CD14-positive monocyte (primary cell): ENCODE results near the gene MAP2K6. TPM values are rescaled to one million over a fixed set of nuclear protein-coding genes. Genes with fewer than 3 reads are reported as not detected.

ENCODE experiments used
- DNase-seq, 3 donors: peaks; one replicate each; pipeline ENCODE4 v3.0.0-alpha.2; 2011 to 2022
- H2AFZ ChIP-seq: 2 replicates; pipeline ENCODE4 v1.6.0; 2012; ENCODE audit warnings: mild to moderate bottlenecking, low read depth, low read length, inconsistent platforms; ENCODE audit not compliant: insufficient read depth, poor library complexity, severe bottlenecking
- H3K27ac ChIP-seq, 2 donors: 1 replicate in 1 of 2; 2 replicates in 1 of 2; pipeline ENCODE4 v1.5.1; 2012 to 2013; ENCODE audit warnings: low read length in 2 of 2, control low read depth in 1 of 2, inconsistent platforms in 1 of 2, low read depth in 1 of 2, mild to moderate bottlenecking in 1 of 2
- H3K27me3 ChIP-seq, 2 donors: one replicate each; pipeline versions ENCODE4 v1.6.0 to v1.6.1; 2011 to 2013; ENCODE audit warnings: low read length in 2 of 2; ENCODE audit not compliant: control insufficient read depth in 2 of 2, insufficient read depth in 2 of 2
- H3K36me3 ChIP-seq, 2 donors: replicated peaks in 1 of 2; 1 replicate in 1 of 2; 2 replicates in 1 of 2; pipeline versions ENCODE4 v1.5.1 to v1.6.1; 2012 to 2013; ENCODE audit warnings: low read length in 2 of 2, control low read depth in 1 of 2, inconsistent platforms in 1 of 2, mild to moderate bottlenecking in 1 of 2; ENCODE audit not compliant: insufficient read depth in 2 of 2, control insufficient read depth in 1 of 2
- H3K4me1 ChIP-seq, 2 donors: 1 replicate in 1 of 2; 2 replicates in 1 of 2; pipeline versions ENCODE4 v1.5.1 to v1.6.1; 2012 to 2013; ENCODE audit warnings: low read length in 2 of 2, control low read depth in 1 of 2, inconsistent platforms in 1 of 2, mild to moderate bottlenecking in 1 of 2, moderate library complexity in 1 of 2; ENCODE audit not compliant: insufficient read depth in 2 of 2, control insufficient read depth in 1 of 2
- H3K4me2 ChIP-seq: replicated peaks from 2 replicates; pipeline ENCODE3; 2012; ENCODE audit warnings: low read length, moderate library complexity, mild to moderate bottlenecking; ENCODE audit not compliant: poor library complexity, severe bottlenecking; ENCODE audit errors: extremely low read depth
- H3K4me3 ChIP-seq, 3 experiments: fragments of 200-600 bp in 1 of 3; sonication (generic) in 1 of 3; replicated peaks in 1 of 3; 1 replicate in 2 of 3; 2 replicates in 1 of 3; pipeline ENCODE4 v1.5.1; 2011 to 2013; ENCODE audit warnings: low read length in 3 of 3, mild to moderate bottlenecking in 3 of 3, control low read depth in 2 of 3, low read depth in 2 of 3, inconsistent platforms in 1 of 3, moderate library complexity in 1 of 3
- H3K79me2 ChIP-seq: 2 replicates; pipeline ENCODE4 v1.6.0; 2012; ENCODE audit warnings: mild to moderate bottlenecking, control low read depth, inconsistent platforms, low read length, moderate library complexity; ENCODE audit not compliant: insufficient read depth
- H3K9ac ChIP-seq: 2 replicates; pipeline ENCODE4 v1.6.0; 2017; ENCODE audit warnings: low read length, mild to moderate bottlenecking; ENCODE audit not compliant: insufficient read depth, poor library complexity, severe bottlenecking
- H3K9me3 ChIP-seq, 2 donors: replicated peaks in 1 of 2; 1 replicate in 1 of 2; 2 replicates in 1 of 2; pipeline versions ENCODE4 v1.5.1 to v1.6.1; 2012 to 2013; ENCODE audit warnings: low read length in 2 of 2, control low read depth in 1 of 2; ENCODE audit not compliant: control insufficient read depth in 1 of 2, insufficient read depth in 1 of 2
- H4K20me1 ChIP-seq: 2 replicates; pipeline ENCODE4 v1.6.0; 2012; ENCODE audit warnings: mild to moderate bottlenecking, low read length, control low read depth, moderate library complexity; ENCODE audit not compliant: insufficient read depth
- H3K27ac Mint-ChIP-seq, 7 donors: one replicate each; pipeline ENCODE4 v1.8.0; 2020; ENCODE audit warnings: mild to moderate bottlenecking in 7 of 7, mixed read lengths in 7 of 7, moderate library complexity in 6 of 7, inconsistent platforms in 2 of 7
- H3K27me3 Mint-ChIP-seq, 3 donors: one replicate each; pipeline ENCODE4 v1.8.0; 2021 to 2022; ENCODE audit warnings: low read depth in 3 of 3, mild to moderate bottlenecking in 3 of 3, mixed read lengths in 3 of 3, moderate library complexity in 3 of 3, inconsistent platforms in 1 of 3
- H3K36me3 Mint-ChIP-seq, 2 donors: one replicate each; pipeline ENCODE4 v1.8.0; 2020; ENCODE audit warnings: mixed read lengths in 2 of 2, inconsistent platforms in 1 of 2, mild to moderate bottlenecking in 1 of 2
- H3K4me1 Mint-ChIP-seq: one replicate; pipeline ENCODE4 v1.8.0; 2020; ENCODE audit warnings: mild to moderate bottlenecking, mixed read lengths
- H3K4me3 Mint-ChIP-seq, 2 donors: one replicate each; pipeline ENCODE4 v1.8.0; 2020; ENCODE audit warnings: mild to moderate bottlenecking in 2 of 2, mixed read lengths in 2 of 2, moderate library complexity in 1 of 2
- H3K9me3 Mint-ChIP-seq, 7 donors: one replicate each; pipeline ENCODE4 v1.8.0; 2020 to 2022; ENCODE audit warnings: mixed read lengths in 7 of 7, mild to moderate bottlenecking in 6 of 7, moderate library complexity in 6 of 7, inconsistent platforms in 2 of 7
- WGBS: methylation state at CpG from one replicate; pipeline ENCODE4 v1.1.5; 2013; ENCODE audit warnings: missing lambda C conversion rate; ENCODE audit not compliant: insufficient coverage; 5-methylcytosine and 5-hydroxymethylcytosine counted together
- intact Hi-C, 2 donors: fragments of 100-400 bp; cut with micrococcal nuclease; formaldehyde crosslinking; loops; one replicate each; pipeline versions ENCODE4 v1.15.0 to v1.15.1; 2023
- polyA plus RNA-seq, 3 donors: library from polyadenylated mRNA; depleted of rRNA in 1 of 3; unstranded in 2 of 3; stranded (reverse) in 1 of 3; fragments of 300-500 nt in 2 of 3; fragments of >200 nt in 1 of 3; fragmentation: Illumina TruSeq in 2 of 3; gene quantifications; 1 replicate in 2 of 3; 2 replicates in 1 of 3; pipeline ENCODE4 v1.2.3, GENCODE V29; 2012 to 2021
- TF ChIP-seq, protein P1 (sequence below): fragments of 200-600 bp; IDR thresholded peaks from one replicate; pipeline ENCODE4 v1.8.0; 2022; ENCODE audit warnings: antibody characterized with exemption, mild to moderate bottlenecking

MAP2K6 gene
- polyA plus RNA-seq, 3 donors, result 13.5 to 28.9 (median 18.5) TPM

- no peaks in the 10 kb centered on the region for H3K36me3 Mint-ChIP-seq
- WGBS, result 92% methylated on average over 1 of the region's 1 CpG
- no peak overlapping the region for H3K27ac Mint-ChIP-seq
- Histone ChIP-seq H3K4me1 (peaks cover 0 to 5% of the 10 kb centered on the region in 2 donors), H3K9ac (no peak overlapping the region), H3K4me2 (no peak overlapping the region), H3K4me3 (no peak overlapping the region), H3K9me3 (peaks cover 0 to 4% of the 10 kb centered on the region in 2 donors), H3K79me2 (no peaks in the 10 kb centered on the region), H3K27ac (no peak overlapping the region), H3K27me3 (peaks cover 0 to 2% of the 10 kb centered on the region in 2 donors), H2AFZ (no peak overlapping the region), H3K36me3 (no peaks in the 10 kb centered on the region), H4K20me1 (no peaks in the 10 kb centered on the region)
- no peak for DNase-seq
- intact Hi-C loops, result no loop called here
- no peak overlapping the region for H3K4me3 Mint-ChIP-seq
- TF ChIP-seq, protein P1, sequence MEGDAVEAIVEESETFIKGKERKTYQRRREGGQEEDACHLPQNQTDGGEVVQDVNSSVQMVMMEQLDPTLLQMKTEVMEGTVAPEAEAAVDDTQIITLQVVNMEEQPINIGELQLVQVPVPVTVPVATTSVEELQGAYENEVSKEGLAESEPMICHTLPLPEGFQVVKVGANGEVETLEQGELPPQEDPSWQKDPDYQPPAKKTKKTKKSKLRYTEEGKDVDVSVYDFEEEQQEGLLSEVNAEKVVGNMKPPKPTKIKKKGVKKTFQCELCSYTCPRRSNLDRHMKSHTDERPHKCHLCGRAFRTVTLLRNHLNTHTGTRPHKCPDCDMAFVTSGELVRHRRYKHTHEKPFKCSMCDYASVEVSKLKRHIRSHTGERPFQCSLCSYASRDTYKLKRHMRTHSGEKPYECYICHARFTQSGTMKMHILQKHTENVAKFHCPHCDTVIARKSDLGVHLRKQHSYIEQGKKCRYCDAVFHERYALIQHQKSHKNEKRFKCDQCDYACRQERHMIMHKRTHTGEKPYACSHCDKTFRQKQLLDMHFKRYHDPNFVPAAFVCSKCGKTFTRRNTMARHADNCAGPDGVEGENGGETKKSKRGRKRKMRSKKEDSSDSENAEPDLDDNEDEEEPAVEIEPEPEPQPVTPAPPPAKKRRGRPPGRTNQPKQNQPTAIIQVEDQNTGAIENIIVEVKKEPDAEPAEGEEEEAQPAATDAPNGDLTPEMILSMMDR, result no peak
- H3K4me1 Mint-ChIP-seq, result peaks cover 4% of the 10 kb centered on the region
- peaks cover 0 to 4% (median 2%) of the 10 kb centered on the region in 3 donors for H3K27me3 Mint-ChIP-seq
- H3K9me3 Mint-ChIP-seq, result peaks cover 0 to 6% (median 0%) of the 10 kb centered on the region in 7 donors
Observed at GRCh38 chr17:69407759-69408158, 6.7 kb upstream of the MAP2K6 start.

DNA sequence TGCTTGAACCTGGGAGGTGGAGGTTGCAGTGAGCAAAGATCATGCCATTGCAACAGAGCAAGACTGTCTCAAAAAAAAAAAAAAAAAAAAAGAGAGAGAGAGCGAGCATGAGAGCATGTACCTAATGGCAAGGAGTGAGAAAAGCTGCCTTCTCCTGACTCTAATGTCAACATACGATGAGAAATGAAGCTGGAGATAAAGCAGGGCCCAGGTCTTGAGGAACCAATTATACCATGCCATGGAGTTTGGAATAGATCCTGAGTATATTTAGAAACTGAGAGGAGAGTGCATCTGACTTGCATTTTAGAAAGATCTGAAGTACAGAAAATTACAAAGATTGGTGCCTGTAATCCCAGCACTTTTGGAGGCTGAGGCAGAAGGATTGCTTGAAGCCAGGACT is 3.8 kb upstream of the MAP2K6 start:
- H3K27me3 Mint-ChIP-seq, result peaks cover 0 to 4% (median 4%) of the 10 kb centered on the region in 3 donors
- Histone ChIP-seq H4K20me1 (no peaks in the 10 kb centered on the region), H3K27ac (no peak overlapping the region), H3K79me2 (peaks cover 4% of the 10 kb centered on the region), H3K9me3 (peaks cover 0 to 4% of the 10 kb centered on the region in 2 donors), H3K4me1 (peaks cover 14 to 26% of the 10 kb centered on the region in 2 donors), H3K9ac (no peak overlapping the region), H3K4me3 (no peak overlapping the region), H3K27me3 (no peaks in the 10 kb centered on the region), H3K36me3 (no peaks in the 10 kb centered on the region), H2AFZ (no peak overlapping the region), H3K4me2 (no peak overlapping the region)
- peaks cover 0 to 6% (median 0%) of the 10 kb centered on the region in 7 donors for H3K9me3 Mint-ChIP-seq
- intact Hi-C loops, result no loop called here
- H3K36me3 Mint-ChIP-seq, result no peaks in the 10 kb centered on the region
- TF ChIP-seq, protein P1, result no peak
- H3K4me1 Mint-ChIP-seq, result peaks cover 4% of the 10 kb centered on the region
- H3K27ac Mint-ChIP-seq, result no peak overlapping the region
- WGBS, result 100% methylated on average over 1 of the region's 2 CpGs
- H3K4me3 Mint-ChIP-seq, result no peak overlapping the region
- DNase-seq, result no peak
